Left lung (tissue), 10 donors: ENCODE results near the gene RAB3A. TPM values are rescaled to one million over a fixed set of nuclear protein-coding genes. Genes with fewer than 3 reads are reported as not detected.

Experiments used
- ATAC-seq: fragments of 200-7000 bp; cut with Tn5 transposase; one replicate; pipeline ENCODE4 v1.9.1; 2020; ENCODE audit warnings: moderate library complexity
- DNase-seq, 4 donors: peaks; one replicate each; pipeline ENCODE4 v3.0.0-alpha.2; 2013 to 2020
- H3K27ac ChIP-seq, 2 donors: fragments of 200-600 bp; sonication (generic) in 1 of 2; one replicate each; pipeline versions ENCODE4 v1.5.0 to v1.8.0; 2020 to 2021
- H3K27me3 ChIP-seq, 2 donors: fragments of 200-600 bp; sonication (generic) in 1 of 2; one replicate each; pipeline versions ENCODE4 v1.5.0 to v1.8.0; 2020 to 2021
- H3K36me3 ChIP-seq, 2 donors: fragments of 200-600 bp; sonication (generic) in 1 of 2; one replicate each; pipeline versions ENCODE4 v1.5.0 to v1.8.0; 2020 to 2021
- H3K4me1 ChIP-seq, 2 donors: fragments of 200-600 bp; one replicate each; pipeline ENCODE4 v1.8.0; 2021
- H3K4me3 ChIP-seq, 2 donors: fragments of 200-600 bp; sonication (generic) in 1 of 2; one replicate each; pipeline versions ENCODE4 v1.5.0 to v1.8.0; 2020 to 2021; ENCODE audit warnings: mild to moderate bottlenecking in 1 of 2
- H3K9me3 ChIP-seq, 2 donors: fragments of 200-600 bp; sonication (generic) in 1 of 2; one replicate each; pipeline versions ENCODE4 v1.5.0 to v1.8.0; 2020 to 2021
- CTCF ChIP-seq, 2 donors: fragments of 200-600 bp; sonication (generic) in 1 of 2; IDR thresholded peaks; one replicate each; pipeline versions ENCODE4 v1.5.0 to v1.8.0; 2021; ENCODE audit warnings: antibody characterized with exemption in 2 of 2
- intact Hi-C, 2 donors: fragments of 100-400 bp; cut with DNase I; formaldehyde crosslinking; loops; one replicate each; pipeline versions ENCODE4 v1.11.2 to v1.14.2; 2022
- polyA plus RNA-seq, 6 donors: library from polyadenylated mRNA; unstranded; fragments of 120-200 nt; gene quantifications; one replicate each; pipeline ENCODE4 v1.2.1, GENCODE V29; 2013; ENCODE audit not compliant: insufficient read length in 6 of 6
- total RNA-seq, 2 donors: library from RNA; stranded (reverse); fragmentation: NEBNext Ultra II Directional; extraction: Animal tissue kit (Norgen Biotek cat#: 25700); gene quantifications; one replicate each; pipeline ENCODE4 v1.2.1, GENCODE V29; 2021
- donor health status: DM: no; HTN: yes; CAD: no.
- donor health status: DM: no; HTN: no; CAD: no.

RAB3A gene
- total and polyA plus RNA-seq, 8 donors: 3.1 to 6.2 (median 4.3) TPM

DNA sequence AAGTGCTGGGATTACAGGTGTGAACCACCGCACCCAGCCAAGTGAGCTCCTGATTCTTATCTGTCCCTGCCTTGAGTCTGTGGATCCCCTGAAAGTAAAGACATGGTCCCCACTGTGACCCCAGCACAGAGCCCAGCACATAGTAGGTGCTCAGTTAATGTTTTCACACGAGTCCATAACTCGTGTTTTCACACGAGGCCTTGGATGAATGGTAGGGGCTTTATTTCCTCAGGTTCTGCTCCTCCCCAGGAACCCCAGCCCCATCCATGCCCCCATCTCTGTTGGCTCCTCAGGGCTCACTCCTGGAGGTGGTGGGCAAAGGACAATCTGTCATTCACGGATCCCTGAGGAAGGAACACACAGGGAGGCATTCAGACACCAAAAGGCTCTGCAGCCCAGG, 46.0 kb upstream of the RAB3A start:
- H3K4me3 ChIP-seq: no peak overlapping the region
- H3K4me1 ChIP-seq: no peaks in the 10 kb centered on the region
- no peak overlapping the region for H3K27ac ChIP-seq
- no peaks in the 10 kb centered on the region for H3K9me3 ChIP-seq
- intact Hi-C loops: loop anchor here in 1 of 2 donors (10.0 kb wide), 1 partner anchor 45 kb away; the partner anchor contains the start of gene RAB3A
- ATAC-seq (no peak), DNase-seq (no peak)
- H3K27me3 ChIP-seq: peaks cover 0 to 17% of the 10 kb centered on the region in 2 donors
- no peak for TF ChIP-seq CTCF (IDR thresholded peaks at IDR 0.05)
- H3K36me3 ChIP-seq: no peaks in the 10 kb centered on the region

DNA sequence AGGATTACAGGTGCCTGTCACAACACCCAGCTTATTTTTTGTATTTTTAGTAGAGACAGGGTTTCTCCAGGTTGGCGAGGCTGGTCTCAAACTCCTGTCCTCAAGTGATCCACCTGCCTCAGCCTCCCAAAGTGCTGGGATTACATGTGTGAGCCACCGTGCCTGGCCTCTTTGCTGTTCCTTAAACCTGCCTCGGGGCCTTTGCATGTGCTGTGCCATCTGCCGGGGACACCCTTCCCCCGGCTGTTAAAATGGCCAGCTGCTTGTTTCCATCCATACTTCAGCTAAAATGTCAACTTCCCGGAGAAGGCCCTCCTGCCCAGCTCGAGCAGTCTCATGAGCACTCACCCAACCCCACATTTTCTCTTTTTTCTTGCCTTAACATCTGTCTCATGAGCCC, 41.5 kb upstream of the RAB3A start:
- no peaks in the 10 kb centered on the region for H3K4me1 ChIP-seq
- no peaks in the 10 kb centered on the region for H3K9me3 ChIP-seq
- no peak for DNase-seq
- no peak for TF ChIP-seq CTCF (IDR thresholded peaks at IDR 0.05)
- H3K36me3 ChIP-seq: no peaks in the 10 kb centered on the region
- no peaks in the 10 kb centered on the region for H3K27me3 ChIP-seq
- no peak overlapping the region for H3K27ac ChIP-seq
- no peak for ATAC-seq
- H3K4me3 ChIP-seq: no peak overlapping the region
- intact Hi-C loops: no loop called here

- Histone ChIP-seq H3K36me3 (no peaks in the 10 kb centered on the region), H3K9me3 (no peaks in the 10 kb centered on the region), H3K27ac (no peak overlapping the region), H3K27me3 (peaks cover 0 to 28% of the 10 kb centered on the region in 2 donors), H3K4me3 (no peak overlapping the region), H3K4me1 (no peaks in the 10 kb centered on the region)
- intact Hi-C loops: no loop called here
- TF ChIP-seq CTCF (IDR thresholded peaks at IDR 0.05): no peak
- DNase-seq (no peak), ATAC-seq (peak; percentile 18)
Measured at GRCh38 chr19:18239303-18239702, 35.5 kb upstream of the RAB3A start.

DNA sequence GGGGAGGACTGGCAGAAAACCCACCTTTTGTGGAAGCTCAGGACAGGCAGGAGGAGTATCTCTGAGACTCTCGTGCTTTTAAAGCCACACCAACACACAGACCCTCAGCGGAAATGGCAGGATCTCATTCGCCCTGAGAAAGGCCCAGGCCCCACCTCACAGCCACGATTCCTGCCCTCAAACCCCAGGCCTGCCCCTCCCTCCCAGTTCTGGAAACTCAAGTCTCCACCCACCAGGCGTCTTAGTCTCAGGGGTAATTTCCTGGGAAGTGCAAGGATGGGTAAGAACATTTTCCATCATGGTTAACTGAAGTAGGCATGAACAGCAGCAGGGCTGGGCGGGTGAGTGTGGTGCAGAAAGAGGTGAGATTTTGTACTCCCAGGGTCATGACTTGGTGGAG, 30.4 kb upstream of the RAB3A start:
- ATAC-seq (no peak), DNase-seq (no peak)
- peaks cover 0 to 69% of the 10 kb centered on the region in 2 donors for H3K27me3 ChIP-seq
- no peak for TF ChIP-seq CTCF (IDR thresholded peaks at IDR 0.05)
- intact Hi-C loops: no loop called here
- no peak overlapping the region for H3K4me3 ChIP-seq
- no peaks in the 10 kb centered on the region for H3K36me3 ChIP-seq
- H3K9me3 ChIP-seq: no peaks in the 10 kb centered on the region
- peaks cover 0 to 3% of the 10 kb centered on the region in 2 donors for H3K4me1 ChIP-seq
- no peak overlapping the region for H3K27ac ChIP-seq

- ATAC-seq (peak; percentile 94), DNase-seq (peak in 1 of 4 donors; percentile 86)
- Histone ChIP-seq H3K4me1 (peaks cover 0 to 3% of the 10 kb centered on the region in 2 donors), H3K36me3 (no peaks in the 10 kb centered on the region), H3K27ac (no peak overlapping the region), H3K4me3 (no peak overlapping the region), H3K9me3 (no peaks in the 10 kb centered on the region), H3K27me3 (peaks cover 0 to 76% of the 10 kb centered on the region in 2 donors)
- TF ChIP-seq CTCF (IDR thresholded peaks at IDR 0.05): no peak
- intact Hi-C loops: no loop called here
Measured at GRCh38 chr19:18233224-18233825, 29.5 kb upstream of the RAB3A start.
